ENCODE data around the gene PKD2.

- TF ChIP-seq CTCF (conservative IDR thresholded peaks at IDR 0.05; ENCODE audit: low read depth, low read length) (no peak), EZH2 (IDR thresholded peaks at IDR 0.05; ENCODE audit: low read length, unreplicated experiment) (no peak), EZH2phosphoT487 (IDR thresholded peaks at IDR 0.05; ENCODE audit: borderline replicate concordance, low read length) (no peak)
Observed at GRCh38 chr4:88080626-88081025, 73.2 kb downstream of the PKD2 start.
